GM18508 (cell line): ENCODE measurements around the gene RSL24D1.
"Not testable (repeated sequence)": the region's sequence is repeated elsewhere in the genome, so short reads cannot be mapped to it uniquely, and the experiment has no call there.

Source experiments
- ATAC-seq: cut with Tn5 transposase; IDR thresholded peaks from one replicate; pipeline ENCODE4 v1.9.1; 2021; ENCODE audit warnings: moderate number of reproducible peaks; ENCODE audit not compliant: insufficient read depth, unreplicated experiment

The RSL24D1 gene

GRCh38 chr15:55220606-55221005 lies 23.9 kb upstream of the RSL24D1 start:
- no peak for ATAC-seq

GRCh38 chr15:55218056-55218455 lies 21.3 kb upstream of the RSL24D1 start:
- no peak for ATAC-seq

- no peak for ATAC-seq
Observed at GRCh38 chr15:55204464-55204863, 7.7 kb upstream of the RSL24D1 start.

- no peak for ATAC-seq
Observed at GRCh38 chr15:55202206-55202605, 5.5 kb upstream of the RSL24D1 start.

- ATAC-seq: no peak
Observed at GRCh38 chr15:55198706-55199105, 2.0 kb upstream of the RSL24D1 start.

GRCh38 chr15:55197719-55198118 lies 978 bp upstream of the RSL24D1 start:
- ATAC-seq: no peak

GRCh38 chr15:55197362-55197705 lies 593 bp upstream of the RSL24D1 start:
- ATAC-seq: no peak

- ATAC-seq: no peak
Observed at GRCh38 chr15:55195996-55196395, 745 bp downstream of the RSL24D1 start.

GRCh38 chr15:55194256-55194655 lies 2.5 kb downstream of the RSL24D1 start:
- ATAC-seq: no peak

GRCh38 chr15:55186331-55186730 lies 10.4 kb downstream of the RSL24D1 start:
- no peak for ATAC-seq

- ATAC-seq: no peak
Observed at GRCh38 chr15:55183679-55184078, 13.1 kb downstream of the RSL24D1 start.

- ATAC-seq: no peak
Observed at GRCh38 chr15:55179141-55179540, 17.6 kb downstream of the RSL24D1 start.

GRCh38 chr15:55170361-55170760 lies 26.4 kb downstream of the RSL24D1 start:
- no peak for ATAC-seq

GRCh38 chr15:55168350-55168974 lies 28.3 kb downstream of the RSL24D1 start:
- peak; percentile 83 for ATAC-seq

- no peak for ATAC-seq
Observed at GRCh38 chr15:55164284-55164683, 32.5 kb downstream of the RSL24D1 start.

GRCh38 chr15:55151631-55152030 lies 45.1 kb downstream of the RSL24D1 start:
- no peak for ATAC-seq

GRCh38 chr15:55143132-55143531 lies 53.6 kb downstream of the RSL24D1 start:
- ATAC-seq: not testable (repeated sequence)

GRCh38 chr15:55133972-55134371 lies 62.8 kb downstream of the RSL24D1 start:
- ATAC-seq: no peak

- ATAC-seq: no peak
Observed at GRCh38 chr15:55132672-55133071, 64.1 kb downstream of the RSL24D1 start.
